ENCODE data around the gene HOXA2.

DNA sequence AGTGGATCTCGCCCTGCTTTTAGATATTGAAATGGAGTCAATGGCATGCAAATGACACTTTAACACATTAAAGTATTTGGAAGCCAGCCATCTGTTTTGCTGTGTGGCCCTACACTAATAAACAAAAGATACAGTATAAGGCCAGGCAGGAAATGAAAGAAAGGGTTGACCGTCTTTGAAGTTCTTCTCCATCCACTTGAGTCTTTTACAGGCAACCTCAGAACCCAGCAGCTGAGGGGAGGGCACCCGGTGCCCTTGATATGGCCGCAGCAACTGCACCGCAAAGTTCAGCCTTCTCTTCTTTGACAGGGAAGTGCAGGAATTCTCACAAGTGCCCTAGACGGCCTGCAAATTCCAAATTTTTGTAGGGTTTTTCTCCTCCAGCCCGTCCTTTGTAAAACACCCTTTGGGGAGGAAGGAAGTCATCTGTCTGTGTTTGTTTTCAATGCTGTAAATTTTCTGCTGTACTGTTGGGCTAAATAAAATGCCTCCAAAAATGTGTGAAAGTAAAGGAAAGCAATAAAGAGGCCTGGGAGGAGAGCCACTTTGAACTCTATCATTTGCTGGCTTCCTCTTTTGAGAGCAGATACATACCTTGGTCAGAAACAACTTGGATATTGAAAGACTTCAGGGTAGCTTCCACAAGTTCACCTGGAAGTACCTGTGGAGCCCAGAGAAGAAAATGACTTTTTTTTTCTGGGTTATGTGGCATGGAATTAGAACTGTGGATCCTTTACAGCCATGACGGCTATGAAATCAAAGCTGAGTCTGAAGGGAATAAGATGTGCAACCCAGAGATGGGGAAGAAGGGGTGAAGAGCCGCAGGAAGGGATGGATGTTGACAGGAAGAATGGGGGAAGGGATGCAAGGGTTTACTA, 10.3 kb downstream of the HOXA2 start:
- TF ChIP-seq CTCF (optimal IDR thresholded peaks at IDR 0.05 in 1 of 3, IDR thresholded peaks at IDR 0.05 in 1 of 3, conservative IDR thresholded peaks at IDR 0.05 in 1 of 3; ENCODE audit: extremely low read depth in 1 of 3, insufficient read depth in 2 of 3, low read length in 3 of 3) = no peak
- no peak for TF ChIP-seq EZH2 (IDR thresholded peaks at IDR 0.05; ENCODE audit: low read length)

Measured in keratinocyte (primary cell).